ENCODE results near the gene SLC25A20.

- no peak for TF ChIP-seq CTCF (IDR thresholded peaks at IDR 0.05; ENCODE audit: low read depth, low read length, missing input control)
- no peak for TF ChIP-seq TAF1 (conservative IDR thresholded peaks at IDR 0.05)
- TF ChIP-seq YY1 (IDR thresholded peaks at IDR 0.05), result no peak
- no peak for TF ChIP-seq MAX (IDR thresholded peaks at IDR 0.05)
- no peak for TF ChIP-seq SP1 (IDR thresholded peaks at IDR 0.05)
- no peak for TF ChIP-seq REST (IDR thresholded peaks at IDR 0.05)
- TF ChIP-seq GABPA (IDR thresholded peaks at IDR 0.05 in 1 of 2, conservative IDR thresholded peaks at IDR 0.05 in 1 of 2), result no peak
- no peak for TF ChIP-seq NR2F2 (IDR thresholded peaks at IDR 0.05)
- TF ChIP-seq RAD21 (IDR thresholded peaks at IDR 0.05), result no peak
- no peak for TF ChIP-seq ATF3 (IDR thresholded peaks at IDR 0.05)
- TF ChIP-seq ZBTB33 (IDR thresholded peaks at IDR 0.05), result no peak
- no peak for TF ChIP-seq JUND (IDR thresholded peaks at IDR 0.05)
- TF ChIP-seq RXRA (IDR thresholded peaks at IDR 0.05), result no peak
- no peak for TF ChIP-seq EGR1 (IDR thresholded peaks at IDR 0.05; ENCODE audit: low read depth in 2 of 2)
Observed at GRCh38 chr3:48851407-48851806, 47.3 kb downstream of the SLC25A20 start.
